PC-3 (cell line): ENCODE measurements around the gene NRAS.

Experiments used
- CTCF ChIP-seq: fragments of 300-600 bp; sonication (generic); conservative IDR thresholded peaks from 2 replicates; pipeline ENCODE4 v1.5.1; 2017; ENCODE audit warnings: antibody characterized with exemption, low read depth, mild to moderate bottlenecking, low read length
- EZH2 ChIP-seq: fragments of 300-600 bp; sonication (generic); IDR thresholded peaks from one replicate; pipeline ENCODE4 v1.6.1; 2017; ENCODE audit warnings: antibody characterized with exemption, mild to moderate bottlenecking, low read length; ENCODE audit not compliant: unreplicated experiment

GRCh38 chr1:114677691-114678090 is 38.9 kb downstream of the NRAS start:
- no peak for TF ChIP-seq CTCF
- no peak for TF ChIP-seq EZH2
